ENCODE data around the gene LDHD. TPM values are rescaled to one million over a fixed set of nuclear protein-coding genes. Genes with fewer than 3 reads are reported as not detected.

Gene LDHD
- polyA plus RNA-seq, 2 of the 4 experiments (the other 2 are of a cell fraction) = 0.79 to 1.1 TPM

GRCh38 chr16:75105306-75106061 is 11.1 kb downstream of the LDHD start:
- POLR2A ChIA-PET = no interaction called here
- ATAC-seq = no peak
- CTCF ChIA-PET = interaction anchor here (1.1 to 2.7 kb wide), 4 partner anchors 8 to 107 kb away, joined by 3 to 17 read pairs (median 4); partner anchors contain the start of gene ZNRF1

DNA sequence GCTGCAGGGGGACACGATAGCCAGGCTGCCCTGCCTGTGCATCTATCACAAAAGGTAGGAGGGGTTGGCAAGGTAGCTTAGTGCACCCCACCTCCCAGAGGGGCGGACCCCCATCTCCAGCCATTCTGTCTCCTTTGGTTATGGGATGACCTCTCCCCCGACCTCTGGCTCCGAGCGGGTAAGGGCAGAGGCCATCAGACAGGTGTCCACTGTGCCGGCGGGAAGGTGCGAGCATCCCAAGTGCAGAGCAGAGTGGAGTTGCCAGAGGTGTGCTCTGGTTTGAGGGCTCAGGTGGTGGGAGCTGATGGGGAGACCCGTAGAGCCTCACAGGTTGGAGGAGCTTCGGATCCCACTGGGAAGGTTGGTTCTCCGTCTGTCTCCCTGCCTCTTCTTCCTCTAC is 11.7 kb downstream of the LDHD start:
- ChIA-PET CTCF (interaction anchor here (1.1 to 2.7 kb wide), 4 partner anchors 8 to 106 kb away, joined by 3 to 17 read pairs (median 4); partner anchors contain the start of gene ZNRF1), POLR2A (no interaction called here)
- DNase-seq (ENCODE audit: low read depth in 1 of 2, low spot score in 1 of 2) (no peak), ATAC-seq (no peak), FAIRE-seq (no peak)
- Histone ChIP-seq H3K4me3 (no peak overlapping the region), H3K4me2 (no peak overlapping the region), H3K4me1 (peaks cover 20% of the 10 kb centered on the region), H3K9me3 (no peaks in the 10 kb centered on the region), H3K27ac (no peak overlapping the region)
- WGBS (ENCODE audit: missing lambda C conversion rate) = 95% methylated on average over 9 of the region's 11 CpGs
- TF ChIP-seq, protein P1, sequence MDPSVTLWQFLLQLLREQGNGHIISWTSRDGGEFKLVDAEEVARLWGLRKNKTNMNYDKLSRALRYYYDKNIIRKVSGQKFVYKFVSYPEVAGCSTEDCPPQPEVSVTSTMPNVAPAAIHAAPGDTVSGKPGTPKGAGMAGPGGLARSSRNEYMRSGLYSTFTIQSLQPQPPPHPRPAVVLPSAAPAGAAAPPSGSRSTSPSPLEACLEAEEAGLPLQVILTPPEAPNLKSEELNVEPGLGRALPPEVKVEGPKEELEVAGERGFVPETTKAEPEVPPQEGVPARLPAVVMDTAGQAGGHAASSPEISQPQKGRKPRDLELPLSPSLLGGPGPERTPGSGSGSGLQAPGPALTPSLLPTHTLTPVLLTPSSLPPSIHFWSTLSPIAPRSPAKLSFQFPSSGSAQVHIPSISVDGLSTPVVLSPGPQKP (IDR thresholded peaks at IDR 0.05; ENCODE audit: low read depth, low read length) = no peak
- TF ChIP-seq KDM1A (IDR thresholded peaks at IDR 0.05; ENCODE audit: low read depth) (no peak), MAZ (IDR thresholded peaks at IDR 0.05; ENCODE audit: borderline replicate concordance, low read depth, low read length) (no peak), MYC (IDR thresholded peaks at IDR 0.05; ENCODE audit: borderline replicate concordance, low read length) (no peak), NR3C1 (IDR thresholded peaks at IDR 0.05) (no peak), FOXS1 (CRISPR knock-in tag; IDR thresholded peaks at IDR 0.05) (no peak), RAD21 (conservative IDR thresholded peaks at IDR 0.05 in 1 of 2, IDR thresholded peaks at IDR 0.05 in 1 of 2) (no peak), CBX2 (IDR thresholded peaks at IDR 0.05; ENCODE audit: borderline replicate concordance, low read depth) (no peak), EHMT2 (IDR thresholded peaks at IDR 0.05; ENCODE audit: low read depth) (no peak), POLR2A (IDR thresholded peaks at IDR 0.05; ENCODE audit: low read length) (no peak), FOSB (CRISPR knock-in tag; IDR thresholded peaks at IDR 0.05) (no peak), PHF8 (IDR thresholded peaks at IDR 0.05; ENCODE audit: borderline replicate concordance, low read depth) (no peak)
- TF ChIP-seq, protein P2, sequence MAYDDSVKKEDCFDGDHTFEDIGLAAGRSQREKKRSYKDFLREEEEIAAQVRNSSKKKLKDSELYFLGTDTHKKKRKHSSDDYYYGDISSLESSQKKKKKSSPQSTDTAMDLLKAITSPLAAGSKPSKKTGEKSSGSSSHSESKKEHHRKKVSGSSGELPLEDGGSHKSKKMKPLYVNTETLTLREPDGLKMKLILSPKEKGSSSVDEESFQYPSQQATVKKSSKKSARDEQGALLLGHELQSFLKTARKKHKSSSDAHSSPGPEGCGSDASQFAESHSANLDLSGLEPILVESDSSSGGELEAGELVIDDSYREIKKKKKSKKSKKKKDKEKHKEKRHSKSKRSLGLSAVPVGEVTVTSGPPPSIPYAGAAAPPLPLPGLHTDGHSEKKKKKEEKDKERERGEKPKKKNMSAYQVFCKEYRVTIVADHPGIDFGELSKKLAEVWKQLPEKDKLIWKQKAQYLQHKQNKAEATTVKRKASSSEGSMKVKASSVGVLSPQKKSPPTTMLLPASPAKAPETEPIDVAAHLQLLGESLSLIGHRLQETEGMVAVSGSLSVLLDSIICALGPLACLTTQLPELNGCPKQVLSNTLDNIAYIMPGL (CRISPR knock-in tag; IDR thresholded peaks at IDR 0.05; ENCODE audit: borderline replicate concordance) = no peak
- TF ChIP-seq, protein P3, sequence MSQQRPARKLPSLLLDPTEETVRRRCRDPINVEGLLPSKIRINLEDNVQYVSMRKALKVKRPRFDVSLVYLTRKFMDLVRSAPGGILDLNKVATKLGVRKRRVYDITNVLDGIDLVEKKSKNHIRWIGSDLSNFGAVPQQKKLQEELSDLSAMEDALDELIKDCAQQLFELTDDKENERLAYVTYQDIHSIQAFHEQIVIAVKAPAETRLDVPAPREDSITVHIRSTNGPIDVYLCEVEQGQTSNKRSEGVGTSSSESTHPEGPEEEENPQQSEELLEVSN (IDR thresholded peaks at IDR 0.05; ENCODE audit: borderline replicate concordance, low read depth) = no peak

More at GRCh38 chr16:75105306-75106061, 11.1 kb downstream of the LDHD start:
- TF ChIP-seq MAFK (IDR thresholded peaks at IDR 0.05; ENCODE audit: partially characterized antibody) = no peak
- no peak for TF ChIP-seq HDAC2 (IDR thresholded peaks at IDR 0.05)
- TF ChIP-seq, protein P3 (IDR thresholded peaks at IDR 0.05; ENCODE audit: borderline replicate concordance, low read depth) = no peak
- TF ChIP-seq CBX8 (IDR thresholded peaks at IDR 0.05) = no peak
- TF ChIP-seq HOXB13 (CRISPR knock-in tag; IDR thresholded peaks at IDR 0.05; ENCODE audit: low read depth) = no peak
- no peak for TF ChIP-seq HES2 (IDR thresholded peaks at IDR 0.05)
- TF ChIP-seq NR3C1 (IDR thresholded peaks at IDR 0.05) = no peak
- TF ChIP-seq TP53 (CRISPR knock-in tag; IDR thresholded peaks at IDR 0.05) = no peak
- TF ChIP-seq, protein P4, sequence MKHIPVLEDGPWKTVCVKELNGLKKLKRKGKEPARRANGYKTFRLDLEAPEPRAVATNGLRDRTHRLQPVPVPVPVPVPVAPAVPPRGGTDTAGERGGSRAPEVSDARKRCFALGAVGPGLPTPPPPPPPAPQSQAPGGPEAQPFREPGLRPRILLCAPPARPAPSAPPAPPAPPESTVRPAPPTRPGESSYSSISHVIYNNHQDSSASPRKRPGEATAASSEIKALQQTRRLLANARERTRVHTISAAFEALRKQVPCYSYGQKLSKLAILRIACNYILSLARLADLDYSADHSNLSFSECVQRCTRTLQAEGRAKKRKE (CRISPR knock-in tag; IDR thresholded peaks at IDR 0.05; ENCODE audit: low read depth) = no peak
- no peak for TF ChIP-seq EHMT2 (IDR thresholded peaks at IDR 0.05; ENCODE audit: low read depth)
- no peak for TF ChIP-seq SREBF2 (IDR thresholded peaks at IDR 0.05)
- no peak for TF ChIP-seq FOSL2 (IDR thresholded peaks at IDR 0.05)
- TF ChIP-seq FOSL2 (CRISPR knock-in tag; IDR thresholded peaks at IDR 0.05) = no peak
- no peak for TF ChIP-seq RCOR1 (IDR thresholded peaks at IDR 0.05; ENCODE audit: low read depth, low read length)
- no peak for TF ChIP-seq GATA3 (IDR thresholded peaks at IDR 0.05; ENCODE audit: borderline replicate concordance)
- TF ChIP-seq BCL3 (IDR thresholded peaks at IDR 0.05) = no peak
- Histone ChIP-seq H3K4me2 (no peak overlapping the region), H3K4me1 (peaks cover 26% of the 10 kb centered on the region), H3K27ac (no peak overlapping the region), H3K4me3 (no peak overlapping the region), H3K9me3 (no peaks in the 10 kb centered on the region)
- DNase-seq (ENCODE audit: low read depth in 1 of 2, low spot score in 1 of 2) (no peak), FAIRE-seq (no peak)
- WGBS (ENCODE audit: missing lambda C conversion rate) = 89% methylated on average over 7 of the region's 10 CpGs
